H54 (cell line): ENCODE results near the gene TOMM40.
"Not testable (repeated sequence)": the region's sequence is repeated elsewhere in the genome, so short reads cannot be mapped to it uniquely, and the experiment has no call there.

Experiments
- DNase-seq: peaks from one replicate; pipeline ENCODE4 v3.0.0; 2011; ENCODE audit warnings: low spot score, mixed read lengths; ENCODE audit not compliant: insufficient read length
- FAIRE-seq: peaks from 3 replicates; lab custom pipeline; 2011; peaks lifted over from hg19 to GRCh38; lab: Jason Lieb, UNC
- POLR2A ChIP-seq: IDR thresholded peaks from 2 replicates; pipeline ENCODE4 v1.6.1; 2011; ENCODE audit warnings: low read depth, mild to moderate bottlenecking, low read length

The TOMM40 gene

GRCh38 chr19:44894946-44895345 lies 3.9 kb downstream of the TOMM40 start:
- no peak for TF ChIP-seq POLR2A
- FAIRE-seq (no peak), DNase-seq (no peak)

- DNase-seq (no peak), FAIRE-seq (no peak)
- TF ChIP-seq POLR2A: no peak
These were observed 6.8 kb downstream of the TOMM40 start for GRCh38 chr19:44897835-44898234.

- DNase-seq: no peak
- TF ChIP-seq POLR2A: no peak
- no peak for FAIRE-seq
These were observed 9.5 kb downstream of the TOMM40 start for GRCh38 chr19:44900328-44901244.

GRCh38 chr19:44903216-44903601 lies 12.2 kb downstream of the TOMM40 start:
- no peak for TF ChIP-seq POLR2A
- no peak for FAIRE-seq
- no peak for DNase-seq

GRCh38 chr19:44903602-44904425 lies 12.8 kb downstream of the TOMM40 start:
- no peak for FAIRE-seq
- no peak for DNase-seq
- TF ChIP-seq POLR2A: no peak

- no peak for FAIRE-seq
- no peak for DNase-seq
These were observed 13.5 kb downstream of the TOMM40 start for GRCh38 chr19:44904426-44904994.

GRCh38 chr19:44905437-44906160 lies 14.5 kb downstream of the TOMM40 start, which contains the start of gene APOE:
TSS of gene APOE (plus strand) at chr19:44905796. CDS start at chr19:44906625, 829 bp downstream.
- DNase-seq (no peak), FAIRE-seq (no peak)
- no peak for TF ChIP-seq POLR2A

More at GRCh38 chr19:44904426-44904994, 13.5 kb downstream of the TOMM40 start:
- TF ChIP-seq POLR2A: no peak

- FAIRE-seq: no peak
- TF ChIP-seq POLR2A: no peak
- no peak for DNase-seq
These were observed 16.6 kb downstream of the TOMM40 start for GRCh38 chr19:44907613-44908012.

- DNase-seq: no peak
- FAIRE-seq: no peak
- no peak for TF ChIP-seq POLR2A
These were observed 17.2 kb downstream of the TOMM40 start for GRCh38 chr19:44908074-44908835.

- FAIRE-seq (no peak), DNase-seq (no peak)
- TF ChIP-seq POLR2A: no peak
These were observed 17.8 kb downstream of the TOMM40 start for GRCh38 chr19:44908836-44909261.

- no peak for TF ChIP-seq POLR2A
- FAIRE-seq (no peak), DNase-seq (no peak)
These were observed 18.7 kb downstream of the TOMM40 start for GRCh38 chr19:44909775-44910174.

GRCh38 chr19:44911896-44912295 lies 20.8 kb downstream of the TOMM40 start:
- not testable (repeated sequence) for FAIRE-seq

More at GRCh38 chr19:44911896-44912295, 20.8 kb downstream of the TOMM40 start:
- DNase-seq: not testable (repeated sequence)
